HG03097 (cell line): ENCODE data around the gene TTI1.

Experiments used
- ATAC-seq: cut with Tn5 transposase; IDR thresholded peaks from one replicate; pipeline ENCODE4 v1.9.1; 2021; ENCODE audit not compliant: unreplicated experiment, low FRiP score

Gene TTI1

GRCh38 chr20:37989601-37990295 is 43.5 kb downstream of the TTI1 start:
- ATAC-seq = no peak

GRCh38 chr20:37988306-37988954 is 44.8 kb downstream of the TTI1 start:
- no peak for ATAC-seq

GRCh38 chr20:37987602-37988290 is 45.5 kb downstream of the TTI1 start:
- ATAC-seq = no peak

DNA sequence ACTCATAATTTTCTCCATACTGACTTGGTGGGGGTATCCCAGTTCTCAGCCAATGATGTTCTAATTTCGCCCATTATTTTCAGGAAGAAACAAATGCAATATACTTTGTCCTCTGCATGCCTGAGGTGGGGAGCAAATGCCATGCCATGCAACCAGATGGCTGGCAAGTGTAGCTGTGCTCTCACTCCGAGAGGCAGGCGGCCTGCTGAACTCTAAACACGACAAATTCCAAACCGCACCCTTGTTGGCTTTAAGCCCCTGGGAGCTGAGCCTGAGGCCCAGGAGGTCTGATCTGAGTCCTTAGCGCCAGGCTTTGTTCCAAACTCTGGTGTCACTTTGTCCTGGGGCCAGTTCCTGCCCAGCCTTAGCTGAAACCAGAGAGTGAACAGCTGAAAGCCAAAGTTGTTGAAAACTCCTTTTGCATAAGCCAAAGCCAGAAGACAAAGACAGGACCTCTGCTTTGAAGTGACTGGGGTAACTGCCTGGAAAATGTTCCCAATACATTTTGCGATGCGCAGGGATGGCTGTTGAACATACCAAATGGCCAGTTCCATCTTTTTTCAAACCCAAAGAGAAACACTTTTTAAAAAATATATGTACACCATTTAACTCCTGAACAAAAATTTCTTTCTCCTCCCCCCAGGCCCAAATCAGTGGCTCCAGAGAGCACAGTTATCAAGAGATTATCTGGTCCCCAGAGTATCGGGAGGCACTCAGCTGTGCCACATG is 46.2 kb downstream of the TTI1 start:
- ATAC-seq = no peak

DNA sequence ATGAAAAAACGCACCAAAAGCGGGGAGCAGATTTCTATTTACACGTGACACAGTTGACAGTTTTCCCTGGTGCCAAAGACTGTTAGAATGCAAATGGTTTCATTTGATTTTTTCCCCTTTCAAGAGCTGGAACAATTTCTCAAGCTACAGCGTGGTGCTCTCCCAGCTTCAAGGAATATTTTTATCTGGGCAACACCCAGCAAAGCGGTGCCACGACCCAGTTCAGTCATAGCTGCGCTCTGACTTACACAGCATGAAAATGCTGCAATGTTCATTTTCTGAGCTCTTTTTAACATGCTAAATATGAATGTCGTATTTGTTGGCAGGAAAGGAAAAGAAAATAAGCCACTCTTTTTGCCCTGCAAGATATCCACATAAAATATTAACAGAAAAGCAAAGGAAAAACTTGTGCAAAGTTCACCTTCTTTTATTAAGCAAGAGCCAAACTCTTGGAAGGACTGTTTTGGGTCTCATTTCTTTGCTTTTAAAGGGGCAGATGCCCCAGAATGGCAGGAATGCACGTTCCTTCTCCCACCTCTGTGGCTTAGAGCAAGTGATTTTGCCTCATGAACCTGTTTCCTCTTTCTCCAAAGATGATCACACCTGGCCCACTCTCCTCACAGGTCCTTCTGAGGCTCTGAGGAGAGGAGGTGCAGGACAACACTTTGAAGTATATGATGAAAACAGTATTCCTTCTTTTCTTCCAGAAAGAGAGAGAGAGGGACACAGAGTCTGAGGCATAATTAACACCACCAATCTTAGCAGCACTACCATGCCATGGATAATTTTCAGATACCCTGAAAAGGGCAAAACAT is 47.0 kb downstream of the TTI1 start:
- ATAC-seq = no peak

DNA sequence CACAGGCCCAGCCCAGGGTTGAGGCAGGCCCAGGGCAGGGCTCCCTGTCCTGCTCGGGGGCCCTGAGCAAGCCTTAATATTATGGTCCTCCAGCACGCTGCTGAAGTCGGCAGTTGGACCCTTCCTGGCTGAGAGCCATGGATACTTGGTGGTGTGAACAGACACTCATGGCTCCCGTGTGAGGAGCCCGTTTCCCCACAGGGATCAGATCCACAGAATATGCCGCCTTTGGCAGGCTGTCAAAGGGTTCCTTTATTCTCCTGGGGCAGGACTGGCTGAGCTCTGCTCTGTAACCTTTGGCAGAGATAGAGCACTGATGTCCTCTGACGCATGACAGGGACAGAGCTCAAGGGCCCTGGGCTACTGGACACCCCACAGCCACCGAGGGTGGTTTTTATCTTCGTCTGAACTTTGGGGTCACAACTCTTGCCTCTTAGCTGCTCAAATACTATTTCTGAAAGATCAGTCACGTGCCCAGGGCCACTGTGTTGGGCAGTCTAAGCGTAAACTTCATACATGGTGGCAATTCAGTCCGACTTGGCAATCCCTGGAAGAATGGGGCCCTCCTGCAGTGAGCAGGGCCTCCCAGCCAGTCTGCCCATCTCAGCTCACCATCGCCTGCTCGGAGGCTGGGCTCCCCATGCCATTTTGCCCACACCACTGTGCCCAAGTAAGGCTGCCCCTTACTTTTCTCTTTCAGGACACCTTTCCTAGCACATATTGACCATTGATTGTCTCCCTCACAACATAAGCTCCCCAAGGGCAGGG is 49.1 kb downstream of the TTI1 start:
- no peak for ATAC-seq

DNA sequence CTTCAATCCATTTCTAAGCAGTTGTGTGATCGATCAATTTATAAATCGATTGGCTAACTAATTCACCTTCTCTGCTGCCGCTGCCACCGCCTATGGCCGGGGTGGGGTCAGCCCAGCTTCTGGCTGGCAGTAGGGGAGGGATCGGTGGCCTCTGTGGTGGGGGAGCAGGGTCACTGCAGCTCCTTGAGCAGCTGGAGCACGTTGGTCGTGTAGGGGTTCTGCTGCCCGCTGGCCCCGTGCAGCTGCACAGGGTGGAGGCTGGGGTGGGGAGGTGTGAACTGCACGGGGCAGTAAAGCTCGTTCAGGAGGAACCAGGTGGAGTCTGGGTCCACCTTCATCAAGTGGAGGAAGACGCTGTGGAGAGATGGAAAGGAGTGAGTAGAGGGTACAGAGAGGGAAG is 50.0 kb downstream of the TTI1 start:
- ATAC-seq = no peak

GRCh38 chr20:37981568-37981967 is 51.7 kb downstream of the TTI1 start:
- no peak for ATAC-seq

GRCh38 chr20:37980876-37981275 is 52.4 kb downstream of the TTI1 start:
- ATAC-seq = no peak

DNA sequence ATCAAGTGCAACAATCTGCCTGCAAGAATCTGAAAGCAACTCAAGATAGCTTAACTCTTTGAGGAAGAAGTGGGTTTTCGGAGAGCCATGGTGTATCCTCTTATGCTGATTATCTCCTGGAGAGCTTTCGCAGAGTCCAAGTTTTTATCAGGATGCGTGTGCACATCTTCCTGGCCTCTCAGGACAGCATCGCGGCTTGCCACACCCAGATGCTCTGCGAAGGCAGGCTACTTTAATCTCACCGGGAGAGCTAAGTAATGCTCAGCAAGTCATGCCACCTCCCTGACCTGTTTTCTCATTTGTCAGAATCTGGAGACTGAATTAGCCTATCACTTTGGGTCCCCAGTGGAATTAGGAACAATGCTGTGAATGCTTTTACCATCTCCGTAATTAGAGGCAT is 52.9 kb downstream of the TTI1 start:
- ATAC-seq = no peak

DNA sequence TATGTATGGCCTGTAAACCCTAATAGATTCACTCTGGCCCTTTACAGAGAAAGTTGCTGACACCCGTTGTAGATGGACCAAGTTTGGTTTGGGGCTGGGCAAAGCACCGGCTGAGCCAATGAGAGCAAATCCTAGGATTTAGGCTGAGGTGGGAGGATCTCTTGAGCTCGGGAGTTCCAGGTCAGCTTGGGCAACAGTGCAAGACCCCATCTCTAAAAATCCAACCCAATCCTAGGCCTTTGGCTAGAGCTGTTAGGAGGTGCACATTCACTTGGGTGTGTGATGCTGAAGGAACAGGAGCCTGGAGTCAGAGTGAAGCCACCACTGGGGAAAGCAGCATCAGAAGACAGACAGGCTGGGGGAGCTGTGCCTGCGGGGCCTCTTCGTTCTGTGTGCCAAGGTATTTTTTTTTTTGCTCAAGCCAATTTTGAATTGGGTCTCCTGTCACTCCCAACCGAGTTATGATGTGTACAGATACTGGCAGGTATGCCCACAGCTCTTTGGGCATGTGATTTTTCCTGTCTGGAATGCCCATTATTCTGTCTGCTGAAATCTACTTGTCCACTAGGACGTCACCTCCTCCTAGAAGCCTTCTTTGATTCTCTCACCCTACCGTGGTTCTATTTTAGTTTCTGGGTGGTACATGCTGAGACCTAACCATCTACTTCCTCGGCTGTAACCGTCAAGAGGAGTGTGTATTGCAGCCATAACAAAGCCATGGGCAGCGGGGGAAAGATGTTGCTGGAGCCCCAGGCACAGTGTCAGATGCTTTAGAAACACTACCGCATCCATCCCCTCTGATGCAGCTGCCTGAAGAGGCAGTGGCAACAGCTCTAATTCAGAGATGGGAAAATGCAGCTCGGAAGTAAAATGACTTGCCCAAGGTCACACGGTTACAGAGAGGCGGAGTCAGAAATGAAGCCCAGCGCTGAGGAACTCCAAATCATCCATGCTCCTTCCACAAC is 54.0 kb downstream of the TTI1 start:
- ATAC-seq = no peak

GRCh38 chr20:37977786-37978185 is 55.5 kb downstream of the TTI1 start:
- ATAC-seq = no peak

DNA sequence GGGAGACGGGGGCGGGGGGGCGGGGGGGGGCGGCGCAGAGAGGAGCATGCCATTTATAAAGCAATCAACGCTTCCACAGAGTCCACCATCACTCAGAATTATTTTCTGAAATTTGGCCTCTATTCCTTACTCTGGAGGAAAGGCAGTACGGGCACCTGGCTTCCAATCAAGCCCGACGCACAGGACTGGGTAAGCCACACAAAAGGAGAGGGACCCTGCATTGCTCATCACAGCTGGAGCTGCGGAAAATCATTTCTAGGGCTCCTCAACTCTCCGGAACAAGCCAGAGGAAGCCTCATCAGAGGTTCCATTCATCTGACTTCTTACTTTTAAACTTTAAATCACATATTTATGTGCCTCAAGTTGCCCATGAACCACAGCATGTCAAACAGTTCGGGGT is 55.9 kb downstream of the TTI1 start:
- no peak for ATAC-seq

- ATAC-seq = no peak
These were observed 56.4 kb downstream of the TTI1 start for GRCh38 chr20:37976887-37977286.

DNA sequence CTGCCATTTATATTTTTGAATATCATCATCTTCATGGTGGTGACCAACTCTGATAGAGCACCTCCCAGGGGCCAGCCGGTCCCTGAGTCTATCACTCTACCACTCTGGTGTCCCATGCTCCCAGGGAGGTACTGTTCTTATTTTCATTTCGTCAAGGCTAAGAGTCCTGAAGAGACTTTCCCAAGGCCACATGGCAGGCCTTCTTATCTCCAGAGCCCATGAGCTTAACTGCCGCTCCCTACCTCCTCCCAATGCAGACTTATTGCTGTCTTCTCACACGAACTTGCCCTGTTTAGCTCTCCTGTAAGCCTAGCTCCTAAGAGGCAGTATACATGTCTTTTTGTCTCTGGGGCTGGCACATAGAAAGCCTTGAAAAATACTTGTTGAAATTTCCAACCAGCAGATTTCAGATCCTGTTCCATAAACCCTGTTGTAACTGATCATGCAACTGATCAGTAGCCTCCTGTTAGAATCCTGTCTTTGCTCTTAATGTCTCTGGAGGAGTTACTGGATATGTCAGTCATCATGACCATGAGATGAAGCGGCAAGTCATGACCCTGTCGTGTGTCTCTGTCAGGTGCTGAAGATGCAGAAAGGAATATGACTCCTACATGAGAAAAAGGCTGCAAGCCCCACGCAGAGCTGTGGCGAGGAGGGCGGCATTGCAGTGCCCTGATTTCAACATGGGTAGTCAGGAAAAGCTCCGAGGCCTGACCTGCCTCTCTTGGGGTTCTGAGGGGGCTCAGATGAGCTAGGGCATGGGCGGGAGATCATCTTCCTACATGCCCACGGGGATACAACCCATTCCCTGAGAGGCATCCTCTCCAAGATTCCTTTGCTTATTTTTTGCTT is 60.0 kb downstream of the TTI1 start:
- no peak for ATAC-seq

GRCh38 chr20:37972256-37973058 is 60.8 kb downstream of the TTI1 start:
- ATAC-seq = no peak
